OCI-LY1 (cell line): ENCODE data around the gene MAGEA2.
"Not testable (repeated sequence)": the region's sequence is repeated elsewhere in the genome, so short reads cannot be mapped to it uniquely, and the experiment has no call there.

Experiments used
- EZH2 ChIP-seq: fragments of 200-600 bp; sonication (generic), shearing (Covaris generic); IDR thresholded peaks from 2 replicates; pipeline ENCODE4 v1.8.0; 2017; ENCODE audit warnings: borderline replicate concordance, mixed run types, mild to moderate bottlenecking, antibody characterized with exemption, low read length, moderate library complexity, mixed read lengths
- TF ChIP-seq, protein P1 (sequence below): fragments of 200-600 bp; sonication (generic), shearing (Covaris generic); IDR thresholded peaks from 2 replicates; pipeline ENCODE4 v1.5.1; 2017; ENCODE audit warnings: mild to moderate bottlenecking, antibody characterized with exemption, low read length, moderate library complexity, mixed read lengths

DNA sequence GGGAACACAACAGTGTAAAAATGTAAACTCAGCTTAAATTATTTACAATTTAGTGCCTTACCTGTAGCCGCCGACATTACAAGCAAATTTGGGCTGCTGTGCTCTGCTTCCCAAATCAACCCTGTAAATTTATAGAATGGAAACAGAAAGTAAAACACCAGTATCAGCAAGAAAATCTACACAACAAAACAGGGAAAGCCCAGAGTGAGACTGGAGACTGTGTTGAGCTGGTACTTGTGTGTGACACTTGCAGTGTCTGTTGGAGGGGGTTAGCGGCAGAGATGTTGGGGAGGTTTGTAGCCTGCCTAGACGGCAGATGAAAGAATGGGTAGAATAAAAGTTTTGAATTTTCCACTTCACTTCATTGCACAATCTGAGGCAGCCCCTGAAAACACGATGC is 40.4 kb downstream of the MAGEA2 start:
- TF ChIP-seq, protein P1, sequence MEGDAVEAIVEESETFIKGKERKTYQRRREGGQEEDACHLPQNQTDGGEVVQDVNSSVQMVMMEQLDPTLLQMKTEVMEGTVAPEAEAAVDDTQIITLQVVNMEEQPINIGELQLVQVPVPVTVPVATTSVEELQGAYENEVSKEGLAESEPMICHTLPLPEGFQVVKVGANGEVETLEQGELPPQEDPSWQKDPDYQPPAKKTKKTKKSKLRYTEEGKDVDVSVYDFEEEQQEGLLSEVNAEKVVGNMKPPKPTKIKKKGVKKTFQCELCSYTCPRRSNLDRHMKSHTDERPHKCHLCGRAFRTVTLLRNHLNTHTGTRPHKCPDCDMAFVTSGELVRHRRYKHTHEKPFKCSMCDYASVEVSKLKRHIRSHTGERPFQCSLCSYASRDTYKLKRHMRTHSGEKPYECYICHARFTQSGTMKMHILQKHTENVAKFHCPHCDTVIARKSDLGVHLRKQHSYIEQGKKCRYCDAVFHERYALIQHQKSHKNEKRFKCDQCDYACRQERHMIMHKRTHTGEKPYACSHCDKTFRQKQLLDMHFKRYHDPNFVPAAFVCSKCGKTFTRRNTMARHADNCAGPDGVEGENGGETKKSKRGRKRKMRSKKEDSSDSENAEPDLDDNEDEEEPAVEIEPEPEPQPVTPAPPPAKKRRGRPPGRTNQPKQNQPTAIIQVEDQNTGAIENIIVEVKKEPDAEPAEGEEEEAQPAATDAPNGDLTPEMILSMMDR: not testable (repeated sequence)
- TF ChIP-seq EZH2: not testable (repeated sequence)
